ENCODE results near the gene ABHD2.
"Not testable (repeated sequence)": the region's sequence is repeated elsewhere in the genome, so short reads cannot be mapped to it uniquely, and the experiment has no call there.

GRCh38 chr15:89250142-89250541 lies 161.9 kb downstream of the ABHD2 start:
- TF ChIP-seq CTCF (conservative IDR thresholded peaks at IDR 0.05 in 1 of 2, IDR thresholded peaks at IDR 0.05 in 1 of 2; ENCODE audit: low read depth in 1 of 2, low read length in 2 of 2); EZH2 (IDR thresholded peaks at IDR 0.05; ENCODE audit: low read length, missing control alignments): not testable (repeated sequence)

All from fibroblast of lung (primary cell).